ENCODE measurements around the gene SLC25A22. TPM values are rescaled to one million over a fixed set of nuclear protein-coding genes. Genes with fewer than 3 reads are reported as not detected.

Gene SLC25A22
- total and polyA plus RNA-seq, 10 of the 15 experiments (the other 5 are each of a cell fraction or from before 2014, with no cell fraction given) = 0.27 to 27.0 (median 8.2) TPM

GRCh38 chr11:765025-765801, 32.9 kb downstream of the SLC25A22 start (continued):
- TF ChIP-seq BHLHE40 (IDR thresholded peaks at IDR 0.05; ENCODE audit: borderline replicate concordance in 1 of 2, low read depth in 2 of 2, low read length in 1 of 2) = no peak
- TF ChIP-seq, protein P1, sequence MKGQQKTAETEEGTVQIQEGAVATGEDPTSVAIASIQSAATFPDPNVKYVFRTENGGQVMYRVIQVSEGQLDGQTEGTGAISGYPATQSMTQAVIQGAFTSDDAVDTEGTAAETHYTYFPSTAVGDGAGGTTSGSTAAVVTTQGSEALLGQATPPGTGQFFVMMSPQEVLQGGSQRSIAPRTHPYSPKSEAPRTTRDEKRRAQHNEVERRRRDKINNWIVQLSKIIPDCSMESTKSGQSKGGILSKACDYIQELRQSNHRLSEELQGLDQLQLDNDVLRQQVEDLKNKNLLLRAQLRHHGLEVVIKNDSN (IDR thresholded peaks at IDR 0.05; ENCODE audit: borderline replicate concordance, extremely low read length, insufficient read depth, low read depth, low read length) = no peak
- TF ChIP-seq HDAC6 (IDR thresholded peaks at IDR 0.05; ENCODE audit: unreplicated experiment) = no peak
- TF ChIP-seq, protein P2, sequence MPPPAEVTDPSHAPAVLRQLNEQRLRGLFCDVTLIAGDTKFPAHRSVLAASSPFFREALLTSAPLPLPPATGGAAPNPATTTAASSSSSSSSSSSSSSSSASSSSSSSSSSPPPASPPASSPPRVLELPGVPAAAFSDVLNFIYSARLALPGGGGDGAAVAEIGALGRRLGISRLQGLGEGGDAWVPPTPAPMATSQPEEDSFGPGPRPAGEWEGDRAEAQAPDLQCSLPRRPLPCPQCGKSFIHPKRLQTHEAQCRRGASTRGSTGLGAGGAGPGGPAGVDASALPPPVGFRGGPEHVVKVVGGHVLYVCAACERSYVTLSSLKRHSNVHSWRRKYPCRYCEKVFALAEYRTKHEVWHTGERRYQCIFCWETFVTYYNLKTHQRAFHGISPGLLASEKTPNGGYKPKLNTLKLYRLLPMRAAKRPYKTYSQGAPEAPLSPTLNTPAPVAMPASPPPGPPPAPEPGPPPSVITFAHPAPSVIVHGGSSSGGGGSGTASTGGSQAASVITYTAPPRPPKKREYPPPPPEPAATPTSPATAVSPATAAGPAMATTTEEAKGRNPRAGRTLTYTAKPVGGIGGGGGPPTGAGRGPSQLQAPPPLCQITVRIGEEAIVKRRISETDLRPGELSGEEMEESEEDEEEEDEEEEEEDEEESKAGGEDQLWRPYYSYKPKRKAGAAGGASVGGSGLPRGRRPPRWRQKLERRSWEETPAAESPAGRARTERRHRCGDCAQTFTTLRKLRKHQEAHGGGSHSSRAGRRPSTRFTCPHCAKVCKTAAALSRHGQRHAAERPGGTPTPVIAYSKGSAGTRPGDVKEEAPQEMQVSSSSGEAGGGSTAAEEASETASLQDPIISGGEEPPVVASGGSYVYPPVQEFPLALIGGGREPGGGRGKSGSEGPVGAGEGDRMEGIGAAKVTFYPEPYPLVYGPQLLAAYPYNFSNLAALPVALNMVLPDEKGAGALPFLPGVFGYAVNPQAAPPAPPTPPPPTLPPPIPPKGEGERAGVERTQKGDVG (CRISPR knock-in tag; IDR thresholded peaks at IDR 0.05) = no peak
- TF ChIP-seq SP1 (IDR thresholded peaks at IDR 0.05; ENCODE audit: low read depth, low read length) = no peak
- TF ChIP-seq GABPA (IDR thresholded peaks at IDR 0.05; ENCODE audit: low read depth) = no peak
- TF ChIP-seq POLR2AphosphoS5 (IDR thresholded peaks at IDR 0.05; ENCODE audit: low read length) = no peak
- 0 out of 2 replicates have a peak, but pooled peaks have one; percentile 26 for TF ChIP-seq YY1 (IDR thresholded peaks at IDR 0.05; ENCODE audit: low read depth, low read length)
- 0 out of 2 replicates have a peak, but pooled peaks have one; percentile 25 for TF ChIP-seq SMC3 (IDR thresholded peaks at IDR 0.05; ENCODE audit: borderline replicate concordance, low read length)
- no peak for TF ChIP-seq BACH1 (IDR thresholded peaks at IDR 0.05; ENCODE audit: borderline replicate concordance)
- TF ChIP-seq ZNF207 (IDR thresholded peaks at IDR 0.05; ENCODE audit: borderline replicate concordance) = no peak
- TF ChIP-seq SUPT20H (IDR thresholded peaks at IDR 0.05; ENCODE audit: borderline replicate concordance, control insufficient read depth, low read depth, low read length) = no peak
- TF ChIP-seq RAD21 (IDR thresholded peaks at IDR 0.05; ENCODE audit: insufficient read depth, low read depth, low read length) = peak; percentile 64
